ENCODE data around the gene SMTN. TPM values are rescaled to one million over a fixed set of nuclear protein-coding genes. Genes with fewer than 3 reads are reported as not detected.

SMTN gene
- total RNA-seq, result 27.0 and 28.9 TPM in 2 replicates

DNA sequence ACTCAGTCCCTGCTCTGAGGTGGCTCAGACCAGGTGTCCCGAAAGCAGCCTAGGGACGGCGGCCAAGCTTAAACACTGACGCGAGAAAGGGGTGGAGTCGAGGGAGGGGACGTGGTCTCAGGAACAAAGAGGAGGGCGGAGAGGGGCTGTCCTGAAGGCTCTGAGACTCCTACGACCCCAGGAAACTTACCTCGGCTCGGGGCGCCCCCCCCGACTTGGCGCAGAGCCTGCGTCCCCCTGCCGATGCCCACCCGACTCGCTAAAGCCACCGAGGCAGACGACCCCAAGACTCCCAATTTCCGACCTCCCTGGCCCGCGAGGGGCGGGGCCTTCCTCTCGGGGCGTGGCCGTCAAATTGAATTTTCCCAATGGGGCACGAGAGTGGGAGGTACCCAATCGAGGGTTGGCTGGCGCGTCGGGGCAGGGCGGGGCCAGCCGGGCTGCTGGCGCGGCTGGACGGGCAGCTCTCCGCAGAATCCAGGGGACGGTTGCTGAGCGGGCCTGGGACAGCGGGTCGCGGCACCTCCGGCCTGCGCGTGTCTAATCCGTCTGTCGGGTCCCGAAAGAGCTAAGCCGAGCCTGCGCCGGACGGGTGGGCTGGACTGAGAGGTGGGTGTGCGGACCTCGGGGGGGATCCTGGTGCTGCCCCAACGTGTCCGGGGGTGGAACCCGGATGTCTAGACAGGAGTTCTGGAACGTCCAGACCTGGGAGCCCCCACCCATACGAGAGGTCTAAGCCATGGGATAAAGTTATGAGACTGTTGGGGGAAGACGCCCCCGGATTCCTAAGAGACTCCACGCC is at the start of gene SMTN:
Gene SMTN (plus strand): TSS at position 471 of the 802 bp plus-strand sequence. CDS start 1,941 bp downstream, outside the sequence.
- Mint-ChIP-seq H3K4me3 (ENCODE audit: low read depth) (peak within 1 kb of the TSS; percentile 84), H3K36me3 (ENCODE audit: low read depth) (no peaks in the 10 kb centered on the region), H3K27me3 (ENCODE audit: low read depth) (no peaks in the 10 kb centered on the region), H3K9me3 (no peaks in the 10 kb centered on the region), H3K27ac (peak within 1 kb of the TSS; percentile 70), H3K4me1 (ENCODE audit: low read depth) (peaks cover 31% of the 10 kb centered on the region)
- peak; percentile 87 for DNase-seq (ENCODE audit: low spot score)
- intact Hi-C loops (cut with micrococcal nuclease), result loop anchor here (5.0 to 10.0 kb wide), 3 partner anchors 134 to 339 kb away; partner anchors contain the start of gene LIMK2

DNA sequence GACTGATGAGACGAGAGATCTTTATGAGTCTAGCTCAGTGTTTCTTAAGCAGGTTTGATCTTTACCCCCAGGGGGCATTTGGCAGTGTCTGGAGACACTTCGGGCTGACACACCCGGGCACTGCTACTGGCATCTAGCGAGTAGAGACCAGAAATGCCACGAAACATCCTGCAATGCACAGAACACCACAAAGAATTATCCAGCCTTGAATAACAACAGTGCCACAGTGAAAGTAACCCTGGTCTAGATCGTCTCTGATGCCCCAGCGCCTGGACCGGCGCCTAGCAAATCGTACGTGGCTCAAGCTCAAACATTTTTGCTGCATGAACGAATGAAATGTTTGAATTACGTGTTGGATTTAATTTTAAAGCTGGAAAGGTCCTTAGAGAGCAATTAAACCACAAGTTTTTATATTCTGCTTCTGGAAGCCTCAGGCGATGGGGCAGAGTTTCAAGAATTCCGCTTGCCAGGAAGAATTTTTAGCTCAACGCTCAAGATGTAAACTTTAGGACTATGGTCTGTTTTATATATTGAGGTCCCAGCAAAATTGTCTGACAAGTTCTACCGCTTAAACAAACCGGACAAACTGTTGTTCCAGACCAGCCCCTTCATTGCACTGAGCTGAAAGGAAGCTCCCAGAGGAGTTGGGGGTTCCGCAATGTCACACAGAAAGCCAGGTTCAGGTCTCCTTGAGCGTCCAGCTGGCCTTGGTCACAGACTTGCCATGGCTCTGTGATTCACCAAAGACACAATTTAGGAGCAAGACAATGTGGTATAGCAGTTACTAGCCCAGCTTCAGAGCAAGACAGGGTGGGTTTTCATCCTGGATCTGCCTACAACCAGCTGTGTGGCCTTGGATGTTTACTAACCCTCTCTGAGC is 44.2 kb upstream of the SMTN start:
- Mint-ChIP-seq H3K4me3 (ENCODE audit: low read depth) (no peak overlapping the region), H3K27me3 (ENCODE audit: low read depth) (peaks cover 6% of the 10 kb centered on the region), H3K4me1 (ENCODE audit: low read depth) (no peaks in the 10 kb centered on the region), H3K9me3 (no peaks in the 10 kb centered on the region), H3K36me3 (ENCODE audit: low read depth) (no peaks in the 10 kb centered on the region), H3K27ac (no peak overlapping the region)
- intact Hi-C loops (cut with micrococcal nuclease), result no loop called here
- no peak for DNase-seq (ENCODE audit: low spot score)

DNA sequence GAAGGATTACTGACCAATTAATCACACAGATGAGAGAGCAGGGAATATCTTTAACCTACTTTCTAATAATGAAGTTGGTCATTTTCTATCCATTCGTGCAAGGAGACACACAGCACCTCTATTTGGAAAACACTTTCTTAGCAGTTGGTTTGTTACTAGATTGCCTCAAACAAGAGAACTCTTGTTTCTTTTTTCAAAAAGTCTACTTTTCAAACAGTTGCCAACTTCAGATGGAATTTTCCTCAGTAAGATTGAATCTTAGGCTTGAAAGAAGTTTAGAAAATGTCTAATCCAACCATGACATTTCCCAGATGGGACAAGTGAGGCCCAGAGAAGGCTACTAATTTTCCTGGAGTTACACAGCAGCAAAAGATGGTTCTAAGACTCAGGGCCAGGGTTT is 42.4 kb upstream of the SMTN start:
- Mint-ChIP-seq H3K4me1 (ENCODE audit: low read depth) (no peaks in the 10 kb centered on the region), H3K27me3 (ENCODE audit: low read depth) (peaks cover 5% of the 10 kb centered on the region), H3K4me3 (ENCODE audit: low read depth) (no peak overlapping the region), H3K27ac (no peak overlapping the region), H3K36me3 (ENCODE audit: low read depth) (no peaks in the 10 kb centered on the region), H3K9me3 (no peaks in the 10 kb centered on the region)
- intact Hi-C loops (cut with micrococcal nuclease), result no loop called here
- DNase-seq (ENCODE audit: low spot score), result no peak

DNA sequence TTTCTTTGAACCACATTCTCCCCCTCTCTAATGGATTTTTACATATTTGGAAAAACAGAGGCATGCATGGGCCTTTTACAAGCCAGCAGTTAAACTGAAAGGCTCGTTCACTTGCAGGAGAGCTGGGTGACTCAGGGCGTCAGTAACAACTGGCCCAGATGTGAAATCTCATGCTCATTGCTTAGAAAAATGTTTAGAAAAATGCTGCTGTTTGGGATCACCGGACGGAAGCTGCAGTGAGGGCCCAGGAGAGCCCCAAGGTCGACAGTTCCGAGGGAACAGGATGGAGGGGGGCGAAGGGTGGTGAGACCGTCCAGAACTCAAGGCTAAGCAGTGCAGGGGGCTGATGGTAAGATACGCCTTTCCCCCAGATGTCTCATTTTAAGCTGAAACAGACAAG is 41.7 kb upstream of the SMTN start:
- Mint-ChIP-seq H3K27me3 (ENCODE audit: low read depth) (peaks cover 5% of the 10 kb centered on the region), H3K27ac (no peak overlapping the region), H3K4me1 (ENCODE audit: low read depth) (no peaks in the 10 kb centered on the region), H3K9me3 (no peaks in the 10 kb centered on the region), H3K36me3 (ENCODE audit: low read depth) (no peaks in the 10 kb centered on the region), H3K4me3 (ENCODE audit: low read depth) (no peak overlapping the region)
- DNase-seq (ENCODE audit: low spot score), result no peak
- intact Hi-C loops (cut with micrococcal nuclease), result no loop called here

DNA sequence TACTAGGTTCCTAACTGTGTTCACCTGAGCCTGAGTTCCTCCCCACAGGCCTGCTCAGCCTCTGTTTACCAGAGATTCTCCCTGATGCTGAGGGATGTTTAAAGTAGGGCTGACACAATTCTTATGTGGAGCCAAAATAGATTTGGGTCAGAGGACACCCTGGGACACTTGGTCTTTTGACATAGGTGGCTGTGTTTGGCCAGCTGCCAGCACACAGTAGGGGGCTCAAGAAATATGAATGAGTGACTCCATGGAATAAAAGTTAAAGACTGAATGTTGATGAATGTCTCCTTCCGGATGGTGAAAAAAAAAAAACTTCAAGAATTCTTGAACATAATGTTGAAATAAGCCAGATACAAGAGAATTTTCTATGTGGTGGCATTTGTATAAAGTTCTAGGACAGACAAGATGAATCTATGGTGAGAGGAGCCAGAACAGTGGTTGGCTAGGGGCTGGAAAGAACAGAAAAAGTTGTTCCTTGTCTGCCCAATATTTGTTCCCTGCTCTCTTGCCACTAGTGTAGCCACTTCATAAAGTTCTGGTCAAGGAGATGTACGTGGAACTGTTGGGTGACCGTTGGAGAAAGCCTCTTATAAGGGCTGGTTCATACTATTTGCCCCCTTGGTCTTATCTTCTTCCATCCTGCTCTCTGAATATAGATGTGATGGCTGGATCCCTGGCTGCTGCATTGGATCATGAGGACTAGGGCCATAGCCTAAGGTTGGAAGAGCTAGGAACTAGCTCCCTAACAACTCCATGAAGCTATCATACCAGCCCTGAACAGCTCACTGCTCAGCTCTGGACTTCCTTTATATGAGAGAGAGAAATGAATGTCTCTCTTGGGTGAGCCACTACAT is 40.3 kb upstream of the SMTN start:
- Mint-ChIP-seq H3K4me1 (ENCODE audit: low read depth) (no peaks in the 10 kb centered on the region), H3K27ac (no peak overlapping the region)

DNA sequence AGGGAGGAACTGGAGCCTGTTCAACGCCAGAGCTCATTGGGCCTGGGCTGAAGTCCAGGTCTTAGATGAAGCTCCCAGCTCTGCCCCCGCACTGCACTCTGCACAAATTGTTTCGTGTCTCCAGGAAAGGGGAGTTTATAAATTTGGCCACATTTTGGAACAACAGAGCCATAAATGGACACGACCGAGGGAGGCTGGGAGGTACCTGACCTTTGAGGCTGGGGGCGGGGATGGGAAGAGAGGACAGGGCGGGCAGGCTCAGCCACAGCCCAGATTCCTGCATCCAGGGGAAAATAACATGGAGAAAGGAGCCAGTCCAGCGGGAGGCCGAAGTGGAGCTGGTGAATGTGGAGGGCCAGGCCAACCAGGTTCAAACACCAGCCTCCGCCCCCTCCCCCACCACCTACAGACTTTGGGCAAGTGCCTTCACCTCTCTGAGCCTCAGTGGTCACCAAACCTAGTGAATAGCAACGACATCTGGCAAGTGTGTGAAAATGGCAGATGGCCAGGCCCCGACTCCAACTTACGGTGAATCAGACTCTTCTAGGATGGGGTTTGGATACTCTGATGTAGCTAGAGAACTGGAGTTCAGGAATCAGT is 36.8 kb upstream of the SMTN start:
- no peaks in the 10 kb centered on the region for H3K36me3 Mint-ChIP-seq (ENCODE audit: low read depth)
- H3K27me3 Mint-ChIP-seq (ENCODE audit: low read depth), result peaks cover 5% of the 10 kb centered on the region
- intact Hi-C loops (cut with micrococcal nuclease), result no loop called here
- H3K4me3 Mint-ChIP-seq (ENCODE audit: low read depth), result no peak overlapping the region
- no peak for DNase-seq (ENCODE audit: low spot score)
- H3K27ac Mint-ChIP-seq, result no peak overlapping the region
- H3K4me1 Mint-ChIP-seq (ENCODE audit: low read depth), result no peaks in the 10 kb centered on the region
- H3K9me3 Mint-ChIP-seq, result no peaks in the 10 kb centered on the region

More for the DNA sequence above, 40.3 kb upstream of the SMTN start:
- peaks cover 5% of the 10 kb centered on the region for H3K27me3 Mint-ChIP-seq (ENCODE audit: low read depth)
- no peaks in the 10 kb centered on the region for H3K9me3 Mint-ChIP-seq
- no peak overlapping the region for H3K4me3 Mint-ChIP-seq (ENCODE audit: low read depth)
- H3K36me3 Mint-ChIP-seq (ENCODE audit: low read depth), result no peaks in the 10 kb centered on the region
- DNase-seq (ENCODE audit: low spot score), result no peak
- intact Hi-C loops (cut with micrococcal nuclease), result no loop called here

DNA sequence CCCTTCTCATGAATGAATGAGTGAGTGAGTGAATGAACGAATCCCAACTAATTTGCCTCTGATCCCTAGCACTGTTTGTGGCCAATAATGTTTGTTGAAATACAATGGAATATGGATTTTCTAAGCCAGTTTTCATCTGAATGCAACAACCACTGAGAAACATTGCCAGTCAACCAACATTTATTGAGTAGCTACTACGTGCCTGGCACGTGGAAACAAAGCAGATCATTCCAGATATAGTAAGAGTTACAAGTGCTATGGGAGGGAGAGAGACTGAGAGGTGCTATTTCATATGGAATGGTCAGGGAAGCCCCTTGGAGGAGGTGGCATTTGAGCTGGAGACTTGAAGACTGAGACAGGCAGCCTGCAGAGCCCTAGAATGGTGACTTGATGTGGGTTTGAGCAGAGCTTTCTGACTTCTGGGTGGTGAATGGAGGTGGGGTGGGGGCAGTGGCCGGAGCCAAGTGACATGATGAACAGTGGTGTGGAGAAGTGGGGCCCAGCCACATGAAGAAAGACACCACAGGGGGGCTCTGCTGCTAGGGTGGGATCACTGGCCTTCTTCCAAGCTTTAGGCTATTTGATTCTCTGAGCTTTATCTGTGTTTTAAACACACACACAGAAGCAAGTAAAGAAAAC is 35.1 kb upstream of the SMTN start:
- Mint-ChIP-seq H3K4me1 (ENCODE audit: low read depth) (no peaks in the 10 kb centered on the region), H3K27me3 (ENCODE audit: low read depth) (no peaks in the 10 kb centered on the region), H3K4me3 (ENCODE audit: low read depth) (no peak overlapping the region), H3K9me3 (no peaks in the 10 kb centered on the region), H3K36me3 (ENCODE audit: low read depth) (no peaks in the 10 kb centered on the region), H3K27ac (no peak overlapping the region)
- DNase-seq (ENCODE audit: low spot score), result no peak
- intact Hi-C loops (cut with micrococcal nuclease), result no loop called here

DNA sequence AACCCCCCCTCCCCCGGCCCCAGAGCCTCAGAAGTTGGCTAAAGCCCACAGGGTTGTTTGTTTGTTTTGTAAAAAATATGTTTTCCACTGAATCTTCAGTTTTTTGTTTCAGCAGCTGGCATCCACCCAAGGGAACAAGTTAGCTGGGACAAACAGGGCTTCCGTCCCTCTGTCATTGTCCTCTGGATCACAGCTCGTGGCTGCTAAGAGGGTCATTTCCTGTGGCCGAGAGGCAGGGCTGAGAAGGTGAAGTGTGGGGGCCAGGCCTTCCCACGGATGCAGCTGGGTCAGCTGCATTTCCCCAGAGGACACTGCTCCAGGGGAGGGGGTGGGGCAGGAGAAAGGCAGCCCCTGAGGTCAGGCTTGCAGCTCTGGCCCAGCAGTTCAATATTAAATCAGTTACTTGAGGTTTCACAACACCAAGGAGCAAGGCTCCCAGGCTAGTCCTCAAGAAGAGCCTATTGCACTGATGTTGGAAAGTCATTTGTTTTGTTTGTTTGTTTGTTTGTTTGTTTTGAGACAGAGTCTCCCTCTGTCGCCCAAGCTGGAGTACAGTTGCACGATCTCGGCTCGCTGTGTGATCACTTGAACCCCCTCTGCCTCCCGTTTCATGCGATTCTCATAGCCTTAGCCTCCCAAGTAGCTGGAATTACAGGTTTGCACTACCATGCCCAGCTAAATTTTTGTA is 34.4 kb upstream of the SMTN start:
- no peak for DNase-seq (ENCODE audit: low spot score)
- no peaks in the 10 kb centered on the region for H3K36me3 Mint-ChIP-seq (ENCODE audit: low read depth)
- no peak overlapping the region for H3K27ac Mint-ChIP-seq
- H3K9me3 Mint-ChIP-seq, result no peaks in the 10 kb centered on the region
- no peaks in the 10 kb centered on the region for H3K4me1 Mint-ChIP-seq (ENCODE audit: low read depth)
- H3K4me3 Mint-ChIP-seq (ENCODE audit: low read depth), result no peak overlapping the region
- H3K27me3 Mint-ChIP-seq (ENCODE audit: low read depth), result no peaks in the 10 kb centered on the region
- intact Hi-C loops (cut with micrococcal nuclease), result no loop called here

DNA sequence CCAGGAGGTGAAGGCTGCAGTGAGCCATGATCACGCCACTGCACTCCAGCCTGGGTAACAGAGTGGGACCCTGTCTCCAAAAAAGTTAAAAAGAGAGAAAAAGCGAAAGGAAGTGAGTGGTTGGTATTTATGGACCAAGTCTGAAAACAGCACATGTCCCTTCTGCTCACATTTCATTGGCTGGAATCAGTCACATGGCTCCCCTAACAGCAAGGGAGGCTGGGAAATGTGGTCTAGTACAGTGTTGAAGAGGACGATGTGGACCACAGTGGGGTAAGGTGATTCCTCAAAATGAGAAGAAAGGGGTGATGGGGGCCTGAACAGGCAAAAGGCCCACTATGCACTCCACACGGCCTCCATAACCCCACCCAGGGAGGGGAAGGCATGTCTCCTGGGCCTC is 32.5 kb upstream of the SMTN start:
- H3K27ac Mint-ChIP-seq, result no peak overlapping the region
- no peak overlapping the region for H3K4me3 Mint-ChIP-seq (ENCODE audit: low read depth)
- H3K4me1 Mint-ChIP-seq (ENCODE audit: low read depth), result no peaks in the 10 kb centered on the region
- H3K9me3 Mint-ChIP-seq, result no peaks in the 10 kb centered on the region
- H3K27me3 Mint-ChIP-seq (ENCODE audit: low read depth), result no peaks in the 10 kb centered on the region
- no peak for DNase-seq (ENCODE audit: low spot score)
- intact Hi-C loops (cut with micrococcal nuclease), result no loop called here
- no peaks in the 10 kb centered on the region for H3K36me3 Mint-ChIP-seq (ENCODE audit: low read depth)

DNA sequence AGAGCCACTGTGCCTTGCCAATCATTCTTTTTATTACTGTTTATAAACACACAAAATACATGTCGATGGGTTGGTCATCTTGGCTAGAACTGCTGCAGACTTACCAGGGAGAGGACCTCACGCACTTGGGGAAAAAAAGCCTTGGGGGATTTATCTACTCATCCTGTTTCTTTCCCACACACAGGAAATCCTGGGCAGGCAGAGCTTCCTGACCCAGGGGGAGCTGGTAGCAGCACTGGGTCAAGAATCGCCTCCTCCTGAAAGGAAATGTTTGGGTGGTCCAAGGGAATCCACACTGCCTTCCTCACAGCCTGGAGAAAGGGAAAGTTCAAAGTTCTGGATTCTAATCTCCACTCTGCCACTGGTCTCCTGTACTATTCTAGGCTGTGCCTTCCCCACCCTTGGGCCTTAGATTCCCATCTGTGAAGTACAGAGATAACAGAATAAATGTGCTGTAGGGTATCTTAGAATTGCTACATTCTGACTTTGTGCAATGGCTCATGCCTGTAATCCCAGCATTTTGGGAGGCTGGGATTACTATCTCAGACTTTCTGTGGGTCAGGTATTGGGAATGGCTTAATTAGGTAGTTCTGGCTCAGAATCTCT is 31.2 kb upstream of the SMTN start:
- no peak for DNase-seq (ENCODE audit: low spot score)
- H3K27ac Mint-ChIP-seq, result no peak overlapping the region
- no peaks in the 10 kb centered on the region for H3K36me3 Mint-ChIP-seq (ENCODE audit: low read depth)
- no peaks in the 10 kb centered on the region for H3K4me1 Mint-ChIP-seq (ENCODE audit: low read depth)
- no peaks in the 10 kb centered on the region for H3K27me3 Mint-ChIP-seq (ENCODE audit: low read depth)
- intact Hi-C loops (cut with micrococcal nuclease), result no loop called here
- no peak overlapping the region for H3K4me3 Mint-ChIP-seq (ENCODE audit: low read depth)
- no peaks in the 10 kb centered on the region for H3K9me3 Mint-ChIP-seq

DNA sequence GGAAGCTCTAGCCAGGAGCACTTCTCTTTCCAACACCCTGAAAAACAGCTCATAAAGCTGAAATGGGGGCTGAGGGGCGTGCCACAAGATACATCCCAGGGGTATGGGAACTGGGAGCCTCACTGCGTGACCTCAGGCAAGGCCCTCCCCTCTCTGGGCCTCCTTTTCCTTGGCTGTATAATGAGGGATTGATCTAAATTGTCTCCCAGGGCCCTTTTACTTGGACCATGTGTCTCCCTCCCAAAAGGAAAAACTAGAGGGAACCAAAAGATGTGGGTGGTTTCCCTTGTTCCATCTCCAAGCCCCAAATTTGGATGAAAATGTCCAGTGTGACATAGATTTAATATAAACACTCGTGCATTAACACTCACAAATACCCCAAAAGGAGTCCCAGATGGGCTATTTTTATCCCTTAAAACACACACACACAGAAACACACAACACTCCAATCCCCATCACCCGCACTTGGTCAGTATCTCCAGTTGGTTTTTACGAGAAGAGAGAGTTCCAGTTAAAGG is 25.9 kb upstream of the SMTN start:
- intact Hi-C loops (cut with micrococcal nuclease), result no loop called here
- Mint-ChIP-seq H3K27me3 (ENCODE audit: low read depth) (no peaks in the 10 kb centered on the region), H3K4me3 (ENCODE audit: low read depth) (no peak overlapping the region), H3K27ac (no peak overlapping the region), H3K4me1 (ENCODE audit: low read depth) (no peaks in the 10 kb centered on the region), H3K9me3 (no peaks in the 10 kb centered on the region), H3K36me3 (ENCODE audit: low read depth) (no peaks in the 10 kb centered on the region)
- DNase-seq (ENCODE audit: low spot score), result no peak
